Stomach (tissue), 4 donors: ENCODE measurements around the gene COL6A1.

Experiments used
- EP300 ChIP-seq: sonication (generic); formaldehyde crosslinking; IDR thresholded peaks from one replicate; pipeline ENCODE4 v1.6.1; 2017; ENCODE audit warnings: antibody characterized with exemption
- POLR2A ChIP-seq, 4 donors: fragments of 450-650 bp; IDR thresholded peaks; one replicate each; pipeline ENCODE4 v1.6.1; 2016; ENCODE audit warnings: antibody characterized with exemption in 4 of 4, control low read depth in 2 of 4, mild to moderate bottlenecking in 1 of 4, moderate library complexity in 1 of 4
- POLR2AphosphoS5 ChIP-seq, 3 donors: sonication (generic); formaldehyde crosslinking; IDR thresholded peaks; one replicate each; pipeline ENCODE4 v1.6.1; 2016; ENCODE audit warnings: antibody characterized with exemption in 3 of 3
- TF ChIP-seq, protein P1 (sequence below), 7 experiments: fragments of 450-650 bp in 4 of 7; fragments of 200-600 bp in 3 of 7; sonication (generic) in 3 of 7; IDR thresholded peaks; one replicate each; pipeline ENCODE4 v1.5.1; 2016 to 2019; ENCODE audit warnings: antibody characterized with exemption in 7 of 7, control low read depth in 2 of 7, mild to moderate bottlenecking in 1 of 7

DNA sequence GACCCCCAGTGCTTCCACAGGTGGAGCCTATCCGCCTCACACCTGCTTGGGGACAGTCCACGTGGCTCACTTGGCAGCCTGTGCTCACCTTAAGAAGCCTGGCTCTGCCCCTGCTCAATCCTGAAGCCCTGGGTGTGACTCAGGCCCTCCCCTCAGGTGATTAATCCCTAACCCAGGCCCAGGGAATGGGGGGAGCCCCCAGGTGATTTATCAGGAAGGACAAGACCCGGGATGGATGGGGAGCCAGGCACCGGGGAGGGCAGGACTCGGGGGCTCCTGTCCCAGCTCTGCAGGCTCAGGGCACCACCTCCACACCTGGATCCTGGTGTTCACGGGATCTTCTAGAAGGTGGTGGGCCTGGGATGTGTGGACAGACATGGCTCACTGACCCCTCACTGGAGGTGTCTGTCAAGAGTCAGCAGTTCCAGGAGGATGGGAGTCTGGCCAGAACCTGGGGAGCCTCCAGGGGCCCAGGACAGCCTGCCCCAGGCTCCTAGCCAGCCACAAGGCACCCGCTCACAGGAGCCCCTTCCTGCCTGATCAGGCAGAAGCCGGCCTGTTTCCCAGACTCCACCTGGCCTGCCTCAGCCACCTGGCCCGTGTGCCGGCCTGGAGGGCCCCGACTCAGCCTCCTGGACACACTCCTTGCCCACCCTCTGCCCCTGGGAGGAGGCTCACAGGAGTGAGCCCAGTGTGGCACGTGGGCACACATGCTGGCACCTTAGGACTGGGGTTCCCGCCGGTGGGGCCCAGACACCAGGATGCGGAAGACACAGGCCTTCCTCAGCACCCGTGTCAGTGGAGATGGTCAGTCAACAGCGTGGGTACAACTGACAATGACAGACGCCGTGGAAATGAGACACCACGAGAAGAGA lies 38.6 kb upstream of the COL6A1 start:
- TF ChIP-seq, protein P1, sequence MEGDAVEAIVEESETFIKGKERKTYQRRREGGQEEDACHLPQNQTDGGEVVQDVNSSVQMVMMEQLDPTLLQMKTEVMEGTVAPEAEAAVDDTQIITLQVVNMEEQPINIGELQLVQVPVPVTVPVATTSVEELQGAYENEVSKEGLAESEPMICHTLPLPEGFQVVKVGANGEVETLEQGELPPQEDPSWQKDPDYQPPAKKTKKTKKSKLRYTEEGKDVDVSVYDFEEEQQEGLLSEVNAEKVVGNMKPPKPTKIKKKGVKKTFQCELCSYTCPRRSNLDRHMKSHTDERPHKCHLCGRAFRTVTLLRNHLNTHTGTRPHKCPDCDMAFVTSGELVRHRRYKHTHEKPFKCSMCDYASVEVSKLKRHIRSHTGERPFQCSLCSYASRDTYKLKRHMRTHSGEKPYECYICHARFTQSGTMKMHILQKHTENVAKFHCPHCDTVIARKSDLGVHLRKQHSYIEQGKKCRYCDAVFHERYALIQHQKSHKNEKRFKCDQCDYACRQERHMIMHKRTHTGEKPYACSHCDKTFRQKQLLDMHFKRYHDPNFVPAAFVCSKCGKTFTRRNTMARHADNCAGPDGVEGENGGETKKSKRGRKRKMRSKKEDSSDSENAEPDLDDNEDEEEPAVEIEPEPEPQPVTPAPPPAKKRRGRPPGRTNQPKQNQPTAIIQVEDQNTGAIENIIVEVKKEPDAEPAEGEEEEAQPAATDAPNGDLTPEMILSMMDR (IDR thresholded peaks at IDR 0.05): no peak
- TF ChIP-seq EP300 (no peak), POLR2AphosphoS5 (IDR thresholded peaks at IDR 0.05) (no peak), POLR2A (IDR thresholded peaks at IDR 0.05) (no peak)
